NCI-H2107 (cell line): ENCODE data around the gene SNAP29.
"Not testable (repeated sequence)": the region's sequence is repeated elsewhere in the genome, so short reads cannot be mapped to it uniquely, and the experiment has no call there.

Experiments
- DNase-seq: peaks from one replicate; lab custom pipeline; 2025; lab: John Stamatoyannopoulos, UW

SNAP29 gene

GRCh38 chr22:20901093-20902033 is 42.6 kb downstream of the SNAP29 start:
- DNase-seq: not testable (repeated sequence)

GRCh38 chr22:20903093-20903492 is 44.3 kb downstream of the SNAP29 start:
- DNase-seq: no peak

- no peak for DNase-seq
These were observed 45.5 kb downstream of the SNAP29 start for GRCh38 chr22:20904008-20904979.

GRCh38 chr22:20904980-20905355 is 46.2 kb downstream of the SNAP29 start:
- DNase-seq: no peak

GRCh38 chr22:20905415-20906386 is 46.9 kb downstream of the SNAP29 start:
- no peak for DNase-seq

- DNase-seq: no peak
These were observed 47.6 kb downstream of the SNAP29 start for GRCh38 chr22:20906387-20906767.

- DNase-seq: not testable (repeated sequence)
These were observed 49.9 kb downstream of the SNAP29 start for GRCh38 chr22:20908717-20909116.

GRCh38 chr22:20909543-20910303 is 50.9 kb downstream of the SNAP29 start:
- no peak for DNase-seq

- no peak for DNase-seq
These were observed 53.7 kb downstream of the SNAP29 start for GRCh38 chr22:20912494-20912893.

GRCh38 chr22:20916916-20917810 is 58.4 kb downstream of the SNAP29 start, which contains the start of gene CRKL:
Gene CRKL, plus strand, starts transcription at chr22:20917407. Its CDS starts 528 bp downstream, at chr22:20917935.
- peak; percentile 87 for DNase-seq

- DNase-seq: no peak
These were observed 59.9 kb downstream of the SNAP29 start for GRCh38 chr22:20918663-20919218.

GRCh38 chr22:20919718-20920117 is 60.9 kb downstream of the SNAP29 start:
- no peak for DNase-seq

- no peak for DNase-seq
These were observed 62.0 kb downstream of the SNAP29 start for GRCh38 chr22:20920881-20921203.

GRCh38 chr22:20922141-20922751 is 63.4 kb downstream of the SNAP29 start:
- DNase-seq: no peak

- no peak for DNase-seq
These were observed 67.4 kb downstream of the SNAP29 start for GRCh38 chr22:20926243-20926642.

- no peak for DNase-seq
These were observed 69.2 kb downstream of the SNAP29 start for GRCh38 chr22:20927940-20928572.

GRCh38 chr22:20928573-20928967 is 69.8 kb downstream of the SNAP29 start:
- DNase-seq: no peak

- no peak for DNase-seq
These were observed 71.2 kb downstream of the SNAP29 start for GRCh38 chr22:20930004-20930403.
